Endothelial cell of umbilical vein (primary cell): Measurements from ENCODE around the gene BCL11A. TPM values are rescaled to one million over a fixed set of nuclear protein-coding genes. Genes with fewer than 3 reads are reported as not detected.

Source experiments
- BruUV-seq: library from RNA; stranded (reverse); fragments of 400-500 nt; replicated peaks from 2 replicates; lab custom pipeline; 2021; lab: Mats Ljungman, UMichigan
- CTCF ChIA-PET: fragments of 300-600, 350-600 bp; sonication (Branson Sonifier 250); formaldehyde crosslinking; loops from one replicate; lab custom pipeline; 2021; ENCODE audit warnings: antibody characterized with exemption, inconsistent platforms; lab: Charles Lee
- POLR2A ChIA-PET: fragments of 300-600, 350-600 bp; sonication (Branson Sonifier 250); formaldehyde crosslinking; loops from one replicate; lab custom pipeline; 2021; ENCODE audit warnings: antibody characterized with exemption, inconsistent platforms; lab: Charles Lee
- DNase-seq: peaks from one replicate; pipeline ENCODE4 v3.0.0-alpha.2; 2011; ENCODE audit warnings: low read depth, low spot score
- FAIRE-seq: peaks from 2 replicates; lab custom pipeline; 2011; peaks lifted over from hg19 to GRCh38; lab: Jason Lieb, UNC
- H2AFZ ChIP-seq: 2 replicates; pipeline ENCODE4 v1.6.0; 2012; ENCODE audit warnings: low read depth, low read length, control low read depth, inconsistent platforms
- H3K27ac ChIP-seq: 2 replicates; pipeline ENCODE4 v1.5.1; 2011; ENCODE audit warnings: low read depth, mild to moderate bottlenecking, control low read depth, low read length, moderate library complexity; ENCODE audit not compliant: insufficient read depth
- H3K27me3 ChIP-seq, 2 experiments: 2 replicates each; pipeline versions ENCODE4 v1.6.0 to v1.6.1; 2011; ENCODE audit warnings: low read length in 2 of 2, mixed read lengths in 1 of 2; ENCODE audit not compliant: control insufficient read depth in 2 of 2, insufficient read depth in 2 of 2
- H3K36me3 ChIP-seq, 2 experiments: 2 replicates in 1 of 2; 3 replicates in 1 of 2; pipeline ENCODE4 v1.5.1; 2011; ENCODE audit warnings: low read length in 2 of 2, mild to moderate bottlenecking in 1 of 2, moderate library complexity in 1 of 2; ENCODE audit not compliant: control insufficient read depth in 2 of 2, insufficient read depth in 2 of 2; ENCODE audit errors: extremely low read depth in 1 of 2
- H3K4me1 ChIP-seq: 3 replicates; pipeline ENCODE4 v1.5.1; 2011; ENCODE audit warnings: mild to moderate bottlenecking, low read length; ENCODE audit not compliant: control insufficient read depth, insufficient read depth; ENCODE audit errors: extremely low read depth
- H3K4me2 ChIP-seq: 2 replicates; pipeline ENCODE4 v1.6.1; 2011; ENCODE audit warnings: low read length, control low read depth, mixed read lengths; ENCODE audit not compliant: insufficient read depth
- H3K4me3 ChIP-seq, 3 experiments: fragments of 200-600 bp in 1 of 3; sonication (generic), shearing (Covaris generic) in 1 of 3; replicated peaks in 1 of 3; 2 replicates each; pipeline ENCODE4 v1.5.1; 2011 to 2016; ENCODE audit warnings: control low read depth in 3 of 3, low read length in 3 of 3, mild to moderate bottlenecking in 2 of 3, inconsistent platforms in 1 of 3, low read depth in 1 of 3, moderate library complexity in 1 of 3; ENCODE audit not compliant: insufficient read depth in 1 of 3
- H3K79me2 ChIP-seq: 2 replicates; pipeline ENCODE4 v1.6.0; 2012; ENCODE audit warnings: low read length, inconsistent platforms; ENCODE audit not compliant: control insufficient read depth, insufficient read depth
- H3K9ac ChIP-seq: replicated peaks from 2 replicates; pipeline ENCODE3; 2011; ENCODE audit warnings: low read length, control low read depth; ENCODE audit not compliant: insufficient read depth; ENCODE audit errors: extremely low read depth
- H3K9me1 ChIP-seq: replicated peaks from 3 replicates; pipeline ENCODE4 v1.6.0; 2011; ENCODE audit warnings: mild to moderate bottlenecking, low read length; ENCODE audit not compliant: control insufficient read depth, insufficient read depth; ENCODE audit errors: extremely low read depth
- H3K9me3 ChIP-seq: replicated peaks from 2 replicates; pipeline ENCODE4 v1.5.1; 2012; ENCODE audit warnings: low read length, inconsistent platforms; ENCODE audit not compliant: control insufficient read depth, insufficient read depth
- H4K20me1 ChIP-seq: replicated peaks from 2 replicates; pipeline ENCODE3; 2011; ENCODE audit warnings: mild to moderate bottlenecking, low read length; ENCODE audit not compliant: control insufficient read depth, insufficient read depth; ENCODE audit errors: extremely low read depth
- CTCF ChIP-seq, 2 donors: IDR thresholded peaks; 1 replicate in 1 of 2; 2 replicates in 1 of 2; pipeline ENCODE4 v1.5.1; 2011; ENCODE audit warnings: low read length in 2 of 2, mild to moderate bottlenecking in 2 of 2, moderate library complexity in 2 of 2, control low read depth in 1 of 2, inconsistent platforms in 1 of 2, low read depth in 1 of 2; ENCODE audit not compliant: insufficient read depth in 1 of 2; ENCODE audit errors: extremely low read depth in 1 of 2
- EZH2 ChIP-seq: IDR thresholded peaks from 2 replicates; pipeline ENCODE4 v1.6.1; 2012; ENCODE audit warnings: borderline replicate concordance, low read depth, mild to moderate bottlenecking, moderate library complexity, low read length, inconsistent platforms; ENCODE audit not compliant: severe bottlenecking
- FOS ChIP-seq: IDR thresholded peaks from 2 replicates; pipeline ENCODE4 v1.6.1; 2011; ENCODE audit warnings: mild to moderate bottlenecking, low read length, moderate library complexity, borderline replicate concordance; ENCODE audit not compliant: insufficient read depth
- GATA2 ChIP-seq: IDR thresholded peaks from 2 replicates; pipeline ENCODE4 v1.7.0; 2011; ENCODE audit warnings: low read depth, mild to moderate bottlenecking, moderate library complexity, mixed read lengths, low read length; ENCODE audit not compliant: insufficient read length, insufficient read depth
- JUN ChIP-seq: IDR thresholded peaks from 2 replicates; pipeline ENCODE4 v1.6.1; 2011; ENCODE audit warnings: borderline replicate concordance, low read depth; ENCODE audit not compliant: insufficient read length, insufficient read depth
- MAX ChIP-seq: IDR thresholded peaks from 2 replicates; pipeline ENCODE4 v1.6.1; 2011; ENCODE audit not compliant: insufficient read depth, insufficient read length
- MYC ChIP-seq: IDR thresholded peaks from one replicate; pipeline ENCODE4 v1.6.1; 2011; ENCODE audit warnings: mild to moderate bottlenecking, low read depth, low read length
- POLR2A ChIP-seq: IDR thresholded peaks from 2 replicates; pipeline ENCODE4 v1.6.1; 2012; ENCODE audit warnings: low read depth, mild to moderate bottlenecking, control low read depth, low read length
- POLR2AphosphoS5 ChIP-seq: IDR thresholded peaks from 2 replicates; pipeline ENCODE4 v1.6.1; 2012; ENCODE audit warnings: low read depth, mild to moderate bottlenecking, control low read depth, low read length, moderate library complexity; ENCODE audit not compliant: insufficient read depth
- dilution Hi-C: fragments of 300-500 bp; cut with MboI; formaldehyde crosslinking; loops from one replicate; pipeline ENCODE4 v1.15.0; 2019; ENCODE audit warnings: low sequenced_read_pairs; ENCODE audit not compliant: extremely low pct_ligation_motif_present
- intact Hi-C: fragments of 100-400 bp; cut with micrococcal nuclease; formaldehyde crosslinking; loops from one replicate; pipeline ENCODE4 v1.10.0; 2022
- polyA plus RNA-seq, 4 experiments: library from polyadenylated mRNA; depleted of rRNA in 3 of 4; stranded (reverse) in 3 of 4; unstranded in 1 of 4; fragments of >200 nt; gene quantifications; 2 replicates each; pipeline versions ENCODE4 v1.2.1 to v1.2.3, GENCODE V29; 2011 to 2012; ENCODE audit warnings: missing spikeins in 1 of 4
- total RNA-seq: library from RNA; stranded (reverse); gene quantifications from 2 replicates; pipeline ENCODE4 v1.2.3, GENCODE V29; 2021

Gene BCL11A
- total and polyA plus RNA-seq, 2 donors (not counting 3 experiments of a cell fraction or from before 2014, with no cell fraction given), result 0.12 to 0.88 TPM

- CTCF ChIA-PET, result no interaction called here
- H3K36me3 ChIP-seq, result no peaks in the 10 kb centered on the region
- H3K79me2 ChIP-seq, result no peaks in the 10 kb centered on the region
- no peak for FAIRE-seq
- H3K9ac ChIP-seq, result no peak overlapping the region
- no peak overlapping the region for H3K4me2 ChIP-seq
- TF ChIP-seq POLR2AphosphoS5 (no peak), GATA2 (no peak), MAX (no peak), EZH2 (no peak), POLR2A (no peak), MYC (no peak), FOS (no peak)
- intact Hi-C loops (no loop called here), dilution Hi-C loops (no loop called here)
- H3K27ac ChIP-seq, result no peak overlapping the region
- no peaks in the 10 kb centered on the region for H4K20me1 ChIP-seq
- H3K9me3 ChIP-seq, result no peaks in the 10 kb centered on the region
- POLR2A ChIA-PET, result no interaction called here
- H2AFZ ChIP-seq, result no peak overlapping the region
- no TSS peak for BruUV-seq
- H3K4me1 ChIP-seq, result no peaks in the 10 kb centered on the region
- H3K9me1 ChIP-seq, result no peaks in the 10 kb centered on the region
- DNase-seq, result no peak
- H3K27me3 ChIP-seq, result no peaks in the 10 kb centered on the region
- H3K4me3 ChIP-seq, result no peak overlapping the region
Measured at GRCh38 chr2:60413069-60413813, 140.2 kb downstream of the BCL11A start.

- ChIA-PET POLR2A (no interaction called here), CTCF (no interaction called here)
- Histone ChIP-seq H4K20me1 (no peaks in the 10 kb centered on the region), H3K4me3 (no peak overlapping the region), H3K27ac (no peak overlapping the region), H3K79me2 (no peaks in the 10 kb centered on the region), H3K9me3 (no peaks in the 10 kb centered on the region), H3K4me1 (no peaks in the 10 kb centered on the region), H3K9ac (no peak overlapping the region), H3K36me3 (no peaks in the 10 kb centered on the region), H3K27me3 (no peaks in the 10 kb centered on the region), H3K4me2 (no peak overlapping the region), H3K9me1 (no peaks in the 10 kb centered on the region), H2AFZ (no peak overlapping the region)
- FAIRE-seq (no peak), DNase-seq (no peak)
- BruUV-seq, result no TSS peak
- TF ChIP-seq GATA2 (no peak), MYC (no peak), POLR2A (no peak), POLR2AphosphoS5 (no peak), MAX (no peak), FOS (no peak), JUN (no peak), CTCF (IDR thresholded peaks at IDR 0.05; ENCODE audit: extremely low read depth in 1 of 2, insufficient read depth in 1 of 2, low read depth in 1 of 2, low read length in 2 of 2) (no peak), EZH2 (no peak)
- dilution Hi-C loops, result no loop called here
- intact Hi-C loops, result no loop called here
Measured at GRCh38 chr2:60412620-60413019, 140.8 kb downstream of the BCL11A start.
